GM23338 (cell line): Measurements from ENCODE around the gene TSPAN4. TPM values are rescaled to one million over a fixed set of nuclear protein-coding genes. Genes with fewer than 3 reads are reported as not detected.
A peak's percentile ranks its signal among the peaks of the same experiment; 100 is the strongest.

Source experiments
- ATAC-seq: fragments of 200-7000 bp; cut with Tn5 transposase; 3 replicates; pipeline ENCODE4 v1.9.1; 2020
- DNase-seq: peaks from one replicate; pipeline ENCODE4 v3.0.0-alpha.2; 2015; ENCODE audit warnings: low spot score
- H2AFZ ChIP-seq: fragments of 200-600 bp; sonication (generic); 2 replicates; pipeline ENCODE4 v1.8.0; 2016; ENCODE audit warnings: antibody characterized with exemption, mild to moderate bottlenecking, moderate library complexity
- H3F3A ChIP-seq: fragments of 200-600 bp; sonication (generic); replicated peaks from 2 replicates; pipeline ENCODE4 v1.8.0; 2017; ENCODE audit warnings: antibody characterized with exemption, mixed run types, low read depth
- H3K27ac ChIP-seq: fragments of 200-600 bp; sonication (generic); 2 replicates; pipeline ENCODE4 v1.6.1; 2016; ENCODE audit warnings: low read depth
- H3K27me3 ChIP-seq: fragments of 200-600 bp; sonication (generic); 2 replicates; pipeline ENCODE4 v1.8.0; 2016; ENCODE audit warnings: mild to moderate bottlenecking, mixed run types, moderate library complexity; ENCODE audit not compliant: insufficient read depth
- H3K36me3 ChIP-seq: fragments of 200-600 bp; sonication (generic); 2 replicates; pipeline ENCODE4 v1.8.0; 2016; ENCODE audit warnings: mild to moderate bottlenecking; ENCODE audit not compliant: insufficient read depth
- H3K4me1 ChIP-seq: fragments of 200-600 bp; sonication (generic); 2 replicates; pipeline ENCODE4 v1.8.0; 2016; ENCODE audit warnings: mild to moderate bottlenecking, moderate library complexity; ENCODE audit not compliant: insufficient read depth
- H3K4me2 ChIP-seq: fragments of 200-600 bp; sonication (generic); 2 replicates; pipeline ENCODE4 v1.7.1; 2017; ENCODE audit warnings: mixed run types
- H3K4me3 ChIP-seq: fragments of 200-600 bp; sonication (generic); 2 replicates; pipeline ENCODE4 v1.6.1; 2016; ENCODE audit warnings: mixed run types
- H3K79me2 ChIP-seq: fragments of 200-600 bp; sonication (generic); replicated peaks from 2 replicates; pipeline ENCODE4 v1.8.0; 2017; ENCODE audit warnings: mild to moderate bottlenecking; ENCODE audit not compliant: insufficient read depth
- H3K9me2 ChIP-seq: fragments of 200-600 bp; sonication (generic); 2 replicates; pipeline ENCODE4 v1.8.0; 2017; ENCODE audit not compliant: insufficient read depth
- H4K20me1 ChIP-seq: fragments of 200-600 bp; sonication (generic); replicated peaks from 2 replicates; pipeline ENCODE4 v1.8.0; 2017; ENCODE audit warnings: mild to moderate bottlenecking; ENCODE audit not compliant: insufficient read depth
- H3K27ac Mint-ChIP-seq: 2 replicates; pipeline ENCODE4 v1.8.0; 2020; ENCODE audit warnings: inconsistent platforms, mild to moderate bottlenecking, moderate library complexity, mixed read lengths
- H3K27me3 Mint-ChIP-seq: 3 replicates; pipeline ENCODE4 v1.8.0; 2022; ENCODE audit warnings: low read depth, mild to moderate bottlenecking, moderate library complexity, mixed read lengths, inconsistent platforms; ENCODE audit not compliant: insufficient read depth, poor library complexity
- H3K36me3 Mint-ChIP-seq: 3 replicates; pipeline ENCODE4 v1.8.0; 2021; ENCODE audit warnings: low read depth, mild to moderate bottlenecking, inconsistent platforms, moderate library complexity, mixed read lengths
- H3K4me1 Mint-ChIP-seq: 3 replicates; pipeline ENCODE4 v1.8.0; 2020; ENCODE audit warnings: mild to moderate bottlenecking, inconsistent platforms, mixed read lengths
- H3K4me3 Mint-ChIP-seq: 3 replicates; pipeline ENCODE4 v1.8.0; 2021; ENCODE audit warnings: moderate library complexity, mild to moderate bottlenecking, inconsistent platforms, mixed read lengths
- H3K9me3 Mint-ChIP-seq: 3 replicates; pipeline ENCODE4 v1.8.0; 2020; ENCODE audit warnings: moderate library complexity, mild to moderate bottlenecking, inconsistent platforms, mixed read lengths
- CREB1 ChIP-seq: fragments of 250-450 bp; sonication (Bioruptor Pico); IDR thresholded peaks from 2 replicates; pipeline ENCODE4 v1.5.0; 2020; ENCODE audit warnings: low read depth, mild to moderate bottlenecking, moderate library complexity
- EZH2 ChIP-seq: fragments of 200-600 bp; sonication (generic); IDR thresholded peaks from one replicate; pipeline ENCODE4 v1.8.0; 2017; ENCODE audit warnings: antibody characterized with exemption, mild to moderate bottlenecking, low read depth; ENCODE audit not compliant: unreplicated experiment
- JUNB ChIP-seq: IDR thresholded peaks from one replicate; pipeline ENCODE4 v1.6.1; 2016; ENCODE audit warnings: antibody characterized with exemption; ENCODE audit not compliant: unreplicated experiment
- NANOG ChIP-seq: IDR thresholded peaks from 2 replicates; pipeline ENCODE4 v1.6.1; 2016; ENCODE audit warnings: antibody characterized with exemption, borderline replicate concordance
- STAT1 ChIP-seq: IDR thresholded peaks from one replicate; pipeline ENCODE4 v1.6.1; 2016; ENCODE audit warnings: antibody characterized with exemption; ENCODE audit not compliant: unreplicated experiment
- ZNF114 ChIP-seq: fragments of 250-450 bp; sonication (Bioruptor Pico); IDR thresholded peaks from 2 replicates; pipeline ENCODE4 v1.5.0; 2020; ENCODE audit warnings: mild to moderate bottlenecking, moderate library complexity
- polyA plus RNA-seq: library from polyadenylated mRNA; unstranded; fragments of >200 nt; fragmentation: Nextera tagmentation; extraction: Ambion mirVana; gene quantifications from 2 replicates; pipeline ENCODE4 v1.2.1, GENCODE V29; 2016
- total RNA-seq: library from RNA; depleted of rRNA; stranded (reverse); fragments of >200 nt; shearing (Covaris generic); gene quantifications from 2 replicates; pipeline ENCODE4 v1.2.3, GENCODE V29; 2014
- TF ChIP-seq, protein P1 (sequence below), 2 experiments: fragments of 200-600 bp in 1 of 2; sonication (generic) in 1 of 2; conservative IDR thresholded peaks; 2 replicates each; pipeline versions ENCODE4 v1.5.1 to v1.6.1; 2016 to 2017; ENCODE audit warnings: antibody characterized with exemption in 2 of 2, low read depth in 2 of 2, mild to moderate bottlenecking in 2 of 2, moderate library complexity in 1 of 2
- TF ChIP-seq, protein P2 (sequence below): IDR thresholded peaks from one replicate; pipeline ENCODE4 v1.6.1; 2018; ENCODE audit warnings: antibody characterized with exemption; ENCODE audit not compliant: unreplicated experiment

Gene TSPAN4
- total and polyA plus RNA-seq, 2 experiments from 2014 or later, result 76.8 to 150 TPM

DNA sequence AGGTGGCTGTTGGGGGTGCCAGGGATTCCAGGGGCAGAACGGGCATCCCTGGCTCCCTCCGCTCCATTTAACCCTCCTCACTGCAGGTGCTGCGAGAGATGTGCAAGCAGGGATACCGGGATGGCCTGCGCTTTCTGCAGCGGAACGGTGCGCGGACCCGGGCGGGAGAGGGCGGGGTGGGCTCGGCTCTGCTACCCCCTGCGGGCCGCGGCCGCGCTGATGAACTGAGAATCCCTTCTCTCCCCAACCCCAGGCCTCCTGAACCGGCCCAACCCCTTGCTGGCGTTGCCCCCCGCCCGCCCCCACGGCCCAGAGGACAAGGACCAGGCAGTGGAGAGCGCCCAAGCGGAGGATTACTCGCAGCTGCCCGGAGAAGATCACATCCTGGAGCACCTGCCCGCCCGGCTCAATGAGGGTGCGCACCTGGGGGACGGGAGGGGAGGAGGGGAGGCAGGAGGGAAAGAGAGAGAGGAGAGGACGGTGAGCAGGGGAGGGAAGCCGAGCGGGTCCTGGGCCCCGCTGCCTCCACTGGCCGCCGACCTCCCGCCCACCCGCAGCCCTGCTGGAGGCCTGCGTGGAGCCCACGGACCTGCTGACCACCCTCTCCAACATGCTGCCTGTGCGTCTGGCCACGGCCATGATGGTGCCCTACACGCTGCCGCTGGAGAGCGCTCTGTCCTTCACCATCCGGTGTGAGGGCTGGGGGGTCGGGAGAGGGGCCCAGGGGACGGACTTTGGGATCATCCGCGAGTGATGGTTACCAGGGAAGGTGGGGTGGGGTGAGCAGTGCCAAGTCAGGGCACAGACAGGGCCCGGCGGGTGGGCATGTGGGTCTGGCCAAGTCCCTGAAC, 19.0 kb upstream of the TSPAN4 start:
- no peak overlapping the region for H3K27ac ChIP-seq
- DNase-seq (no peak), ATAC-seq (no peak)
- H3K4me1 ChIP-seq, result peaks cover 12% of the 10 kb centered on the region
- Mint-ChIP-seq H3K4me1 (peaks cover 20% of the 10 kb centered on the region), H3K4me3 (peak overlapping the region; percentile 65; the same call in 2 of the 3 replicates), H3K27me3 (peaks cover 34% of the 10 kb centered on the region), H3K27ac (no peak overlapping the region), H3K9me3 (no peaks in the 10 kb centered on the region; the same call in 2 of the 3 replicates), H3K36me3 (peaks cover 7% of the 10 kb centered on the region; the same call in 1 of the 3 replicates)
- no peak overlapping the region for H3K4me3 ChIP-seq
- H3K79me2 ChIP-seq, result 0 out of 2 replicates have a peak, but pooled peaks cover 5% of the 10 kb centered on the region
- no peak overlapping the region for H3K4me2 ChIP-seq
- no peaks in the 10 kb centered on the region for H3K9me2 ChIP-seq
- H4K20me1 ChIP-seq, result peaks cover 17% of the 10 kb centered on the region
- H3K27me3 ChIP-seq, result no peaks in the 10 kb centered on the region
- peaks cover 9% of the 10 kb centered on the region for H3F3A ChIP-seq
- TF ChIP-seq, protein P1, sequence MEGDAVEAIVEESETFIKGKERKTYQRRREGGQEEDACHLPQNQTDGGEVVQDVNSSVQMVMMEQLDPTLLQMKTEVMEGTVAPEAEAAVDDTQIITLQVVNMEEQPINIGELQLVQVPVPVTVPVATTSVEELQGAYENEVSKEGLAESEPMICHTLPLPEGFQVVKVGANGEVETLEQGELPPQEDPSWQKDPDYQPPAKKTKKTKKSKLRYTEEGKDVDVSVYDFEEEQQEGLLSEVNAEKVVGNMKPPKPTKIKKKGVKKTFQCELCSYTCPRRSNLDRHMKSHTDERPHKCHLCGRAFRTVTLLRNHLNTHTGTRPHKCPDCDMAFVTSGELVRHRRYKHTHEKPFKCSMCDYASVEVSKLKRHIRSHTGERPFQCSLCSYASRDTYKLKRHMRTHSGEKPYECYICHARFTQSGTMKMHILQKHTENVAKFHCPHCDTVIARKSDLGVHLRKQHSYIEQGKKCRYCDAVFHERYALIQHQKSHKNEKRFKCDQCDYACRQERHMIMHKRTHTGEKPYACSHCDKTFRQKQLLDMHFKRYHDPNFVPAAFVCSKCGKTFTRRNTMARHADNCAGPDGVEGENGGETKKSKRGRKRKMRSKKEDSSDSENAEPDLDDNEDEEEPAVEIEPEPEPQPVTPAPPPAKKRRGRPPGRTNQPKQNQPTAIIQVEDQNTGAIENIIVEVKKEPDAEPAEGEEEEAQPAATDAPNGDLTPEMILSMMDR (conservative IDR thresholded peaks at IDR 0.05; ENCODE audit: low read depth in 2 of 2), result 0 out of 4 replicates have a peak, but pooled peaks of 1 of the 2 experiments have one; percentile 9
- no peak for TF ChIP-seq EZH2
- no peaks in the 10 kb centered on the region for H3K36me3 ChIP-seq
- no peak overlapping the region for H2AFZ ChIP-seq

DNA sequence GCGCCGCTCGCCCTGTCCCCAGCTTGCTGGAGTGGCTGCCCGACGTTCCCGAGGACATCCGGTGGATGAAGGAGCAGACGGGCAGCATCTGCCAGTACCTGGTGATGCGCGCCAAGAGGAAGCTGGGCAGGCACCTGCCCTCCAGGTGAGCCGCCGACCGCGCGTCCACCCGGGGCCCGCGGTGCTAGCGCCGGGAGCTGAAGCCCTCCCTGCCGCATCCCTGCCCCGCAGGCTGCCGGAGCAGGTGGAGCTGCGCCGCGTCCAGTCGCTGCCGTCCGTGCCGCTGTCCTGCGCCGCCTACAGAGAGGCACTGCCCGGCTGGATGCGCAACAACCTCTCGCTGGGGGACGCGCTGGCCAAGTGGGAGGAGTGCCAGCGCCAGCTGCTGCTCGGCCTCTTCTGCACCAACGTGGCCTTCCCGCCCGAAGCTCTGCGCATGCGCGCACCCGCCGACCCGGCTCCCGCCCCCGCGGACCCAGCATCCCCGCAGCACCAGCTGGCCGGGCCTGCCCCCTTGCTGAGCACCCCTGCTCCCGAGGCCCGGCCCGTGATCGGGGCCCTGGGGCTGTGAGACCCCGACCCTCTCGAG, 18.3 kb upstream of the TSPAN4 start:
- ATAC-seq (peak; percentile 1; the same call in 2 of the 3 replicates), DNase-seq (no peak)
- no peak overlapping the region for H3K4me2 ChIP-seq
- Mint-ChIP-seq H3K27ac (no peak overlapping the region), H3K27me3 (peaks cover 41% of the 10 kb centered on the region), H3K4me1 (peaks cover 26% of the 10 kb centered on the region), H3K36me3 (peaks cover 7% of the 10 kb centered on the region; the same call in 1 of the 3 replicates), H3K9me3 (no peaks in the 10 kb centered on the region; the same call in 2 of the 3 replicates), H3K4me3 (peak overlapping the region; percentile 65; the same call in 2 of the 3 replicates)
- H4K20me1 ChIP-seq, result peaks cover 17% of the 10 kb centered on the region
- H3K4me1 ChIP-seq, result peaks cover 17% of the 10 kb centered on the region
- no peaks in the 10 kb centered on the region for H3K36me3 ChIP-seq
- H3K27me3 ChIP-seq, result peaks cover 6% of the 10 kb centered on the region; the same call in 1 of the 2 replicates
- H2AFZ ChIP-seq, result no peak overlapping the region
- H3K9me2 ChIP-seq, result no peaks in the 10 kb centered on the region
- 0 out of 2 replicates have a peak, but pooled peaks cover 5% of the 10 kb centered on the region for H3K79me2 ChIP-seq
- H3F3A ChIP-seq, result peaks cover 15% of the 10 kb centered on the region
- no peak overlapping the region for H3K4me3 ChIP-seq
- no peak overlapping the region for H3K27ac ChIP-seq
- TF ChIP-seq ZNF114 (CRISPR knock-in tag), result no peak
- no peak for TF ChIP-seq NANOG
- no peak for TF ChIP-seq CREB1 (CRISPR knock-in tag)
- TF ChIP-seq, protein P2, sequence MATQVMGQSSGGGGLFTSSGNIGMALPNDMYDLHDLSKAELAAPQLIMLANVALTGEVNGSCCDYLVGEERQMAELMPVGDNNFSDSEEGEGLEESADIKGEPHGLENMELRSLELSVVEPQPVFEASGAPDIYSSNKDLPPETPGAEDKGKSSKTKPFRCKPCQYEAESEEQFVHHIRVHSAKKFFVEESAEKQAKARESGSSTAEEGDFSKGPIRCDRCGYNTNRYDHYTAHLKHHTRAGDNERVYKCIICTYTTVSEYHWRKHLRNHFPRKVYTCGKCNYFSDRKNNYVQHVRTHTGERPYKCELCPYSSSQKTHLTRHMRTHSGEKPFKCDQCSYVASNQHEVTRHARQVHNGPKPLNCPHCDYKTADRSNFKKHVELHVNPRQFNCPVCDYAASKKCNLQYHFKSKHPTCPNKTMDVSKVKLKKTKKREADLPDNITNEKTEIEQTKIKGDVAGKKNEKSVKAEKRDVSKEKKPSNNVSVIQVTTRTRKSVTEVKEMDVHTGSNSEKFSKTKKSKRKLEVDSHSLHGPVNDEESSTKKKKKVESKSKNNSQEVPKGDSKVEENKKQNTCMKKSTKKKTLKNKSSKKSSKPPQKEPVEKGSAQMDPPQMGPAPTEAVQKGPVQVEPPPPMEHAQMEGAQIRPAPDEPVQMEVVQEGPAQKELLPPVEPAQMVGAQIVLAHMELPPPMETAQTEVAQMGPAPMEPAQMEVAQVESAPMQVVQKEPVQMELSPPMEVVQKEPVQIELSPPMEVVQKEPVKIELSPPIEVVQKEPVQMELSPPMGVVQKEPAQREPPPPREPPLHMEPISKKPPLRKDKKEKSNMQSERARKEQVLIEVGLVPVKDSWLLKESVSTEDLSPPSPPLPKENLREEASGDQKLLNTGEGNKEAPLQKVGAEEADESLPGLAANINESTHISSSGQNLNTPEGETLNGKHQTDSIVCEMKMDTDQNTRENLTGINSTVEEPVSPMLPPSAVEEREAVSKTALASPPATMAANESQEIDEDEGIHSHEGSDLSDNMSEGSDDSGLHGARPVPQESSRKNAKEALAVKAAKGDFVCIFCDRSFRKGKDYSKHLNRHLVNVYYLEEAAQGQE, result no peak
- TF ChIP-seq STAT1, result no peak
- no peak for TF ChIP-seq JUNB
